Caco-2 (cell line): ENCODE results near the gene MSH3. TPM values are rescaled to one million over a fixed set of nuclear protein-coding genes. Genes with fewer than 3 reads are reported as not detected.

Source experiments
- BruUV-seq: library from RNA; stranded (reverse); fragments of 400-500 nt; replicated peaks from 2 replicates; lab custom pipeline; 2021; lab: Mats Ljungman, UMichigan
- CTCF ChIA-PET: fragments of 300-600 bp; sonication (Branson Sonifier 250); formaldehyde crosslinking; loops from one replicate; lab custom pipeline; 2022; ENCODE audit warnings: antibody characterized with exemption; lab: Charles Lee
- POLR2A ChIA-PET: fragments of 300-600 bp; sonication (Branson Sonifier 250); formaldehyde crosslinking; loops from one replicate; lab custom pipeline; 2022; ENCODE audit warnings: antibody characterized with exemption; lab: Charles Lee
- DNase-seq, 2 experiments: peaks; one replicate each; pipeline versions ENCODE4 v3.0.0 to v3.0.0-alpha.2; 2020 to 2022
- H3K27me3 ChIP-seq: replicated peaks from 2 replicates; pipeline ENCODE4 v1.6.0; 2011; ENCODE audit warnings: low read length; ENCODE audit not compliant: control insufficient read depth, insufficient read depth
- H3K36me3 ChIP-seq: 2 replicates; pipeline ENCODE4 v1.5.1; 2011; ENCODE audit warnings: low read length; ENCODE audit not compliant: control insufficient read depth, insufficient read depth
- H3K4me1 ChIP-seq: fragments of 250-450 bp; sonication (Bioruptor Pico); 2 replicates; pipeline ENCODE4 v1.5.1; 2020; ENCODE audit warnings: mild to moderate bottlenecking
- H3K4me3 ChIP-seq: 2 replicates; pipeline ENCODE4 v1.5.1; 2011; ENCODE audit warnings: low read depth, mild to moderate bottlenecking, control low read depth, low read length
- H3K9me3 ChIP-seq: fragments of 250-450 bp; sonication (Bioruptor Pico); 2 replicates; pipeline ENCODE4 v1.5.1; 2020; ENCODE audit warnings: mild to moderate bottlenecking, moderate library complexity
- H3K27ac Mint-ChIP-seq: one replicate; pipeline ENCODE4 v1.8.0; 2022; ENCODE audit warnings: mixed read lengths; ENCODE audit not compliant: unreplicated experiment
- H3K27me3 Mint-ChIP-seq: one replicate; pipeline ENCODE4 v1.8.0; 2022; ENCODE audit warnings: mixed read lengths; ENCODE audit not compliant: insufficient read depth, unreplicated experiment
- H3K36me3 Mint-ChIP-seq: one replicate; pipeline ENCODE4 v1.8.0; 2022; ENCODE audit warnings: mild to moderate bottlenecking, mixed read lengths; ENCODE audit not compliant: insufficient read depth, unreplicated experiment
- H3K4me1 Mint-ChIP-seq: one replicate; pipeline ENCODE4 v1.8.0; 2022; ENCODE audit warnings: low read depth, mixed read lengths; ENCODE audit not compliant: unreplicated experiment
- H3K4me3 Mint-ChIP-seq: one replicate; pipeline ENCODE4 v1.8.0; 2022; ENCODE audit warnings: mild to moderate bottlenecking, moderate library complexity, mixed read lengths; ENCODE audit not compliant: unreplicated experiment
- H3K9me3 Mint-ChIP-seq: one replicate; pipeline ENCODE4 v1.8.0; 2022; ENCODE audit warnings: mixed read lengths; ENCODE audit not compliant: unreplicated experiment
- CTCF ChIP-seq, 2 experiments: fragments of 200-600 bp in 1 of 2; IDR thresholded peaks; 1 replicate in 1 of 2; 2 replicates in 1 of 2; pipeline versions ENCODE4 v1.5.1 to v1.8.0; 2011 to 2022; ENCODE audit warnings: antibody characterized with exemption in 1 of 2, control low read depth in 1 of 2, inconsistent platforms in 1 of 2, low read depth in 1 of 2, low read length in 1 of 2, mild to moderate bottlenecking in 1 of 2, moderate library complexity in 1 of 2; ENCODE audit not compliant: insufficient read depth in 1 of 2, severe bottlenecking in 1 of 2, unreplicated experiment in 1 of 2
- intact Hi-C: fragments of 100-400 bp; cut with micrococcal nuclease; formaldehyde crosslinking; loops from one replicate; pipeline ENCODE4 v1.10.0; 2022; ENCODE audit not compliant: unreplicated experiment
- total RNA-seq: library from RNA; stranded (reverse); gene quantifications from 2 replicates; pipeline ENCODE4 v1.2.3, GENCODE V29; 2022

The MSH3 gene
- total RNA-seq, 1 experiment from 2014 or later = 17.1 TPM

DNA sequence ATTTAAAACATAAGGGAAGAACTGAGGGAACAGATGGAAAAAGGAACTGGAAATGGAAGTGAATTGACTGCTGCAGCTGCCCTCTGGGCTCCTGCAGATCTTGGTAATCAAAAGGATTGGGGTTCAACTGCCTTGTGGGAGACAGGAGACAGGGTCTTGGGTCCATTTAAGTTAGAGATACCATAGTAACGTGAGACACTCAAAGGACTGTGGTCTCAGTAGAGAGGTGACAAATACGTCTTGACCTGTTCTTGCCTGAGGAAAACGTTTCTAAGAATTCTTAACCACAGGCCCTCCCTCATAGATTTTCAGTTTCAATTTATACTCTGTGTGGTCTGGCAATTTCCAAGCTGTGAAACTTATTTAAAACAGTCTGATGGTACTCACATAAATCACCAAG, 101.2 kb downstream of the MSH3 start:
- intact Hi-C loops = no loop called here
- Mint-ChIP-seq H3K9me3 (peaks cover 9% of the 10 kb centered on the region), H3K4me3 (no peak overlapping the region), H3K27ac (no peak overlapping the region), H3K27me3 (no peaks in the 10 kb centered on the region), H3K4me1 (peaks cover 4% of the 10 kb centered on the region), H3K36me3 (peaks cover 7% of the 10 kb centered on the region)
- no TSS peak for BruUV-seq
- POLR2A ChIA-PET = no interaction called here
- H3K4me3 ChIP-seq = no peak overlapping the region
- DNase-seq = no peak
- no peaks in the 10 kb centered on the region for H3K36me3 ChIP-seq
- no peaks in the 10 kb centered on the region for H3K9me3 ChIP-seq
- H3K27me3 ChIP-seq = no peaks in the 10 kb centered on the region
- H3K4me1 ChIP-seq = no peaks in the 10 kb centered on the region
- no peak for TF ChIP-seq CTCF (IDR thresholded peaks at IDR 0.05; ENCODE audit: insufficient read depth in 1 of 2, low read depth in 1 of 2, low read length in 1 of 2, severe bottlenecking in 1 of 2, unreplicated experiment in 1 of 2)
- CTCF ChIA-PET = no interaction called here

DNA sequence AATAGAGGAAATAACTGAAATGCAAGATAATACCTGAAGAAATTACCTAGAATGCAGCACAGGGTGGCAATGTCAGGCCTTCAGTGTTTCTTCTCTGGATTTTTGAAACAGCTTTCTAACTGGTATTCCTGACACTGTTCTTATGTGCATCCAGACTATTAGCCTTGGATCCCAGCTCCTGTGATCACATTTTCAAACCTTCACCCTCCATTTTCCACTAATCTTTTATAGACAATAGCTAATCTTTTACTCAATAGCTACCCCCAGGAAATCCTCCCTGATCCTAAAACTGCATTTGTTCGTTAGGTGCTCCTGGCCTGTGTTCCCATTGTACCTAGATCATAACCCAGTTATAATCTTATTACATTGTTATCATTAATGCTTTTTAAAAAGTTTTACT, 101.8 kb downstream of the MSH3 start:
- no TSS peak for BruUV-seq
- no peak for TF ChIP-seq CTCF (IDR thresholded peaks at IDR 0.05; ENCODE audit: insufficient read depth in 1 of 2, low read depth in 1 of 2, low read length in 1 of 2, severe bottlenecking in 1 of 2, unreplicated experiment in 1 of 2)
- Mint-ChIP-seq H3K4me1 (peaks cover 10% of the 10 kb centered on the region), H3K27ac (no peak overlapping the region), H3K9me3 (peaks cover 9% of the 10 kb centered on the region), H3K27me3 (no peaks in the 10 kb centered on the region), H3K4me3 (no peak overlapping the region), H3K36me3 (peaks cover 9% of the 10 kb centered on the region)
- Histone ChIP-seq H3K4me1 (no peaks in the 10 kb centered on the region; the same call in 1 of the 2 replicates), H3K9me3 (no peaks in the 10 kb centered on the region), H3K27me3 (no peaks in the 10 kb centered on the region), H3K36me3 (peaks cover 1% of the 10 kb centered on the region; the same call in 1 of the 2 replicates), H3K4me3 (no peak overlapping the region)
- intact Hi-C loops = no loop called here
- DNase-seq = no peak
- ChIA-PET CTCF (no interaction called here), POLR2A (no interaction called here)

GRCh38 chr5:80757290-80757689, 102.8 kb downstream of the MSH3 start:
- peaks cover 2% of the 10 kb centered on the region for H3K9me3 Mint-ChIP-seq
- peaks cover 10% of the 10 kb centered on the region for H3K4me1 Mint-ChIP-seq
- H3K36me3 Mint-ChIP-seq = peaks cover 5% of the 10 kb centered on the region
- ChIA-PET POLR2A (no interaction called here), CTCF (no interaction called here)
- no peaks in the 10 kb centered on the region for H3K9me3 ChIP-seq
- H3K4me3 ChIP-seq = no peak overlapping the region
- intact Hi-C loops = no loop called here
- no peak for TF ChIP-seq CTCF (IDR thresholded peaks at IDR 0.05; ENCODE audit: insufficient read depth in 1 of 2, low read depth in 1 of 2, low read length in 1 of 2, severe bottlenecking in 1 of 2, unreplicated experiment in 1 of 2)
- H3K4me1 ChIP-seq = no peaks in the 10 kb centered on the region; the same call in 1 of the 2 replicates
- no TSS peak for BruUV-seq
- DNase-seq = no peak
- H3K27me3 Mint-ChIP-seq = no peaks in the 10 kb centered on the region
- peaks cover 1% of the 10 kb centered on the region; the same call in 1 of the 2 replicates for H3K36me3 ChIP-seq
- no peaks in the 10 kb centered on the region for H3K27me3 ChIP-seq
- no peak overlapping the region for H3K27ac Mint-ChIP-seq
- no peak overlapping the region for H3K4me3 Mint-ChIP-seq
